MM.1S (cell line): ENCODE data around the gene C22orf42.

ENCODE experiments used
- DNase-seq: peaks from one replicate; pipeline ENCODE4 v3.0.0-alpha.2; 2015
- H2AFZ ChIP-seq: fragments of 300-600 bp; sonication (generic); 2 replicates; pipeline ENCODE4 v1.6.0; 2016; ENCODE audit warnings: antibody characterized with exemption, low read length
- H3F3A ChIP-seq: fragments of 300-600 bp; sonication (generic); 2 replicates; pipeline ENCODE4 v1.6.1; 2016; ENCODE audit warnings: mild to moderate bottlenecking, antibody characterized with exemption, low read length, moderate library complexity, mixed read lengths; ENCODE audit not compliant: insufficient read depth
- H3K27ac ChIP-seq: fragments of 300-600 bp; sonication (generic); 2 replicates; pipeline ENCODE4 v1.5.1; 2016; ENCODE audit warnings: mild to moderate bottlenecking, low read length
- H3K27me3 ChIP-seq: fragments of 300-600 bp; sonication (generic); replicated peaks from 2 replicates; pipeline ENCODE4 v1.6.0; 2016; ENCODE audit warnings: low read length; ENCODE audit not compliant: insufficient read depth
- H3K36me3 ChIP-seq: fragments of 300-600 bp; sonication (generic); replicated peaks from 2 replicates; pipeline ENCODE4 v1.6.1; 2016; ENCODE audit warnings: mild to moderate bottlenecking, low read length, mixed read lengths; ENCODE audit not compliant: insufficient read depth
- H3K4me1 ChIP-seq: fragments of 300-600 bp; sonication (generic); 2 replicates; pipeline ENCODE4 v1.6.1; 2016; ENCODE audit warnings: low read length, mixed read lengths
- H3K4me2 ChIP-seq: fragments of 300-600 bp; sonication (generic); 2 replicates; pipeline ENCODE4 v1.6.0; 2016; ENCODE audit warnings: low read depth, low read length
- H3K4me3 ChIP-seq: fragments of 300-600 bp; sonication (generic); 2 replicates; pipeline ENCODE4 v1.5.1; 2016; ENCODE audit warnings: low read length, mixed read lengths
- H3K79me2 ChIP-seq: fragments of 300-600 bp; sonication (generic); 2 replicates; pipeline ENCODE4 v1.6.1; 2016; ENCODE audit warnings: mixed run types, low read length, mixed read lengths
- H3K9ac ChIP-seq: fragments of 300-600 bp; sonication (generic); 2 replicates; pipeline ENCODE4 v1.6.1; 2016; ENCODE audit warnings: low read length, mixed read lengths
- H3K9me2 ChIP-seq: fragments of 300-600 bp; sonication (generic); replicated peaks from 2 replicates; pipeline ENCODE4 v1.6.1; 2016; ENCODE audit warnings: mild to moderate bottlenecking, low read length, mixed read lengths; ENCODE audit not compliant: insufficient read depth
- H3K9me3 ChIP-seq: fragments of 300-600 bp; sonication (generic); replicated peaks from 2 replicates; pipeline ENCODE4 v1.6.1; 2016; ENCODE audit warnings: mild to moderate bottlenecking, low read length, mixed read lengths; ENCODE audit not compliant: insufficient read depth
- H4K20me1 ChIP-seq: fragments of 300-600 bp; sonication (generic); 2 replicates; pipeline ENCODE4 v1.6.1; 2016; ENCODE audit warnings: mild to moderate bottlenecking, low read length, moderate library complexity, mixed read lengths; ENCODE audit not compliant: insufficient read depth
- EZH2 ChIP-seq: fragments of 300-600 bp; sonication (generic); optimal IDR thresholded peaks from 2 replicates; pipeline ENCODE3; 2017; ENCODE audit warnings: low read depth, mild to moderate bottlenecking, antibody characterized with exemption, low read length, mixed read lengths
- EZH2phosphoT487 ChIP-seq: fragments of 300-600 bp; sonication (generic); IDR thresholded peaks from 2 replicates; pipeline ENCODE4 v1.6.1; 2018; ENCODE audit warnings: antibody characterized with exemption, low read length
- TF ChIP-seq, protein P1 (sequence below): fragments of 300-600 bp; sonication (generic); IDR thresholded peaks from 2 replicates; pipeline ENCODE4 v1.5.1; 2016; ENCODE audit warnings: antibody characterized with exemption, low read length, mixed read lengths

Gene C22orf42

DNA sequence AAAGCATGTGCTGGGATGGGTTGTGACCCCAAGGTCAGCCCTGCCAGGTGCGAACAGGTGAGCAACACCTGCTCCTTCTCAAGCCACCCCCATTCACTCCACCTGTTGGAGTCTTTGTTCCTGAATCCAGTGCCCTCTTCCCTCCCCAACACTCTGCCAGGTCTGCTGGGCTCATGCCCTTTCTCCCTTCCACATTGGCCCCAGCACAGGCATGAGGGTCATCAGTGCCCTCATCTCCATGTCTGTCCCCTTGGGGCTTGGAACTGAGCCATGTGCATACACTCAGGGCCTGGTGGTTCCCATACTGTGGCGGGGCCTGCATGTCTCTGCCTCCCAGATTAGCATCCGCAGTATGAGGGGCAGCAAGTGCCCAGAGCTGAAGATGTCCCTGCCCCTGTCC, 26.7 kb upstream of the C22orf42 start:
- Histone ChIP-seq H3K9me2 (no peaks in the 10 kb centered on the region), H2AFZ (no peak overlapping the region), H3K4me1 (no peaks in the 10 kb centered on the region), H3K9me3 (no peaks in the 10 kb centered on the region), H3K27ac (no peak overlapping the region), H3K79me2 (no peaks in the 10 kb centered on the region), H3K36me3 (no peaks in the 10 kb centered on the region), H3F3A (no peaks in the 10 kb centered on the region), H4K20me1 (no peaks in the 10 kb centered on the region), H3K4me3 (no peak overlapping the region), H3K4me2 (no peak overlapping the region), H3K9ac (no peak overlapping the region), H3K27me3 (no peaks in the 10 kb centered on the region)
- no peak for TF ChIP-seq EZH2
- TF ChIP-seq EZH2phosphoT487 = no peak
- TF ChIP-seq, protein P1, sequence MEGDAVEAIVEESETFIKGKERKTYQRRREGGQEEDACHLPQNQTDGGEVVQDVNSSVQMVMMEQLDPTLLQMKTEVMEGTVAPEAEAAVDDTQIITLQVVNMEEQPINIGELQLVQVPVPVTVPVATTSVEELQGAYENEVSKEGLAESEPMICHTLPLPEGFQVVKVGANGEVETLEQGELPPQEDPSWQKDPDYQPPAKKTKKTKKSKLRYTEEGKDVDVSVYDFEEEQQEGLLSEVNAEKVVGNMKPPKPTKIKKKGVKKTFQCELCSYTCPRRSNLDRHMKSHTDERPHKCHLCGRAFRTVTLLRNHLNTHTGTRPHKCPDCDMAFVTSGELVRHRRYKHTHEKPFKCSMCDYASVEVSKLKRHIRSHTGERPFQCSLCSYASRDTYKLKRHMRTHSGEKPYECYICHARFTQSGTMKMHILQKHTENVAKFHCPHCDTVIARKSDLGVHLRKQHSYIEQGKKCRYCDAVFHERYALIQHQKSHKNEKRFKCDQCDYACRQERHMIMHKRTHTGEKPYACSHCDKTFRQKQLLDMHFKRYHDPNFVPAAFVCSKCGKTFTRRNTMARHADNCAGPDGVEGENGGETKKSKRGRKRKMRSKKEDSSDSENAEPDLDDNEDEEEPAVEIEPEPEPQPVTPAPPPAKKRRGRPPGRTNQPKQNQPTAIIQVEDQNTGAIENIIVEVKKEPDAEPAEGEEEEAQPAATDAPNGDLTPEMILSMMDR = no peak
- no peak for DNase-seq

DNA sequence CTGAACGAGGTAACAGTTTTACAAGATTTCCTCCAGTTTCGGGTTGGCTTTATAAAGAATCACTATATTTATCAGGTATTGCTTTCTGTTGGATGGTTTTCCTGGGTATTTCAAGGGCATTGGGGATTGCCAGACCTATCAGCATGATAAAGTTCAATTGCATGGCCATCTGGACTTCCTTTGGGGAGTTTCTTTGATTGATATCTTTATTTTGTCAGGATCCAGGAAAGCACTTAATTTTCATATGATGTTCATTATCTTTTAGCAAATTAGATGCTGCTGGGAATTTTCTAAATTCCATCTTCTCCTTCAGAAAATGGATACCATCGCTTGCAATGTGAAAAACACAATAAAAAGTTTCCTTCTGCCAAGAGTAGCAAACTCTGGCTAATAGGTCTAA, 24.5 kb upstream of the C22orf42 start:
- no peak for DNase-seq
- no peaks in the 10 kb centered on the region for H3K9me3 ChIP-seq

DNA sequence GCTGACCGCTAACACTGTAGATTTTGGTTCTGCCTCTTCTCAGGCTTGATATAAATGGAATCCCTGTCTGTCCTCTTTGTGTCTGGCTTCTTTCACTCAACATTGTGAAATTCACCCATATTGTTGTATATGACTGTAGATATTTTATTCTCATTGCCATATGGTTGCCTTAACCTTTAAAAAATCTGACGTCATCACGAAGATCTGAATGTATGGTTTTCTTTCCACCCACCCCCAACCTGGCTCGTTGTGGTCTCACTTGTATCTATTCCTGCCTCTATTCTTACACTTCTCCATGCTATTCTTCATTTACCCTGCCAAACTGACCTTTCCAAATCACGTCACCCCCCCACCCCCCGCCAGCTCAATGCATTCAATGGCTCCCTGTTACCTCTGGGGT, 21.9 kb upstream of the C22orf42 start:
- TF ChIP-seq EZH2phosphoT487 (no peak), EZH2 (no peak)
- TF ChIP-seq, protein P1 = no peak
- no peak overlapping the region for H2AFZ ChIP-seq
- no peaks in the 10 kb centered on the region for H3K9me3 ChIP-seq
- no peaks in the 10 kb centered on the region for H3K4me1 ChIP-seq
- no peaks in the 10 kb centered on the region for H3F3A ChIP-seq
- no peaks in the 10 kb centered on the region for H3K9me2 ChIP-seq
- H3K4me2 ChIP-seq = no peak overlapping the region
- no peak for DNase-seq
- no peaks in the 10 kb centered on the region for H3K36me3 ChIP-seq
- H3K9ac ChIP-seq = no peak overlapping the region
- H3K27me3 ChIP-seq = peaks cover 7% of the 10 kb centered on the region; the same call in 1 of the 2 replicates
- no peaks in the 10 kb centered on the region for H4K20me1 ChIP-seq
- no peaks in the 10 kb centered on the region for H3K79me2 ChIP-seq
- no peak overlapping the region for H3K27ac ChIP-seq
- H3K4me3 ChIP-seq = no peak overlapping the region

More for the DNA sequence above, 24.5 kb upstream of the C22orf42 start:
- Histone ChIP-seq H3K9ac (no peak overlapping the region), H3K4me1 (no peaks in the 10 kb centered on the region), H3K79me2 (no peaks in the 10 kb centered on the region), H2AFZ (no peak overlapping the region), H3K4me3 (no peak overlapping the region), H3K36me3 (no peaks in the 10 kb centered on the region), H3K27me3 (no peaks in the 10 kb centered on the region), H3K27ac (no peak overlapping the region), H4K20me1 (no peaks in the 10 kb centered on the region), H3F3A (no peaks in the 10 kb centered on the region), H3K9me2 (no peaks in the 10 kb centered on the region), H3K4me2 (no peak overlapping the region)
- TF ChIP-seq EZH2phosphoT487 = no peak
- TF ChIP-seq EZH2 = no peak
- TF ChIP-seq, protein P1 = no peak
